ENCODE data around the gene NELFB.

- TF ChIP-seq CTCF (IDR thresholded peaks at IDR 0.05) (no peak), EZH2 (IDR thresholded peaks at IDR 0.05; ENCODE audit: borderline replicate concordance, insufficient read depth, low read depth, low read length, poor library complexity, severe bottlenecking) (no peak)
Observed at GRCh38 chr9:137252555-137253506, 2.3 kb upstream of the NELFB start.

All from B cell (primary cell).